Skeletal muscle cell (primary cell): ENCODE results near the gene UBE2G1.

Experiments used
- DNase-seq: peaks from one replicate; pipeline ENCODE4 v3.0.0-alpha.2; 2010; ENCODE audit warnings: low read depth
- H3K4me3 ChIP-seq: 2 replicates; pipeline ENCODE4 v1.5.1; 2011; ENCODE audit warnings: low read depth, mild to moderate bottlenecking, control low read depth, low read length, moderate library complexity

Gene UBE2G1

GRCh38 chr17:4342535-4342934 lies 23.9 kb downstream of the UBE2G1 start:
- no peak for DNase-seq
- no peak overlapping the region for H3K4me3 ChIP-seq

GRCh38 chr17:4341616-4341977 lies 24.9 kb downstream of the UBE2G1 start:
- no peak overlapping the region for H3K4me3 ChIP-seq
- DNase-seq, result no peak

- DNase-seq, result no peak
- H3K4me3 ChIP-seq, result no peak overlapping the region
Measured at GRCh38 chr17:4340914-4341615, 25.4 kb downstream of the UBE2G1 start.

- no peak for DNase-seq
- no peak overlapping the region for H3K4me3 ChIP-seq
Measured at GRCh38 chr17:4334776-4335584, 31.5 kb downstream of the UBE2G1 start.

- no peak overlapping the region for H3K4me3 ChIP-seq
- no peak for DNase-seq
Measured at GRCh38 chr17:4334332-4334731, 32.1 kb downstream of the UBE2G1 start.

GRCh38 chr17:4333041-4333440 lies 33.4 kb downstream of the UBE2G1 start:
- DNase-seq, result no peak
- no peak overlapping the region for H3K4me3 ChIP-seq

GRCh38 chr17:4332296-4332970 lies 34.0 kb downstream of the UBE2G1 start:
- no peak for DNase-seq
- no peak overlapping the region for H3K4me3 ChIP-seq

GRCh38 chr17:4331614-4332013 lies 34.9 kb downstream of the UBE2G1 start:
- H3K4me3 ChIP-seq, result no peak overlapping the region
- DNase-seq, result no peak

GRCh38 chr17:4329838-4330237 lies 36.6 kb downstream of the UBE2G1 start:
- no peak overlapping the region for H3K4me3 ChIP-seq
- DNase-seq, result peak; percentile 95

GRCh38 chr17:4327606-4328005 lies 38.9 kb downstream of the UBE2G1 start:
- H3K4me3 ChIP-seq, result no peak overlapping the region
- DNase-seq, result peak; percentile 48

GRCh38 chr17:4326608-4327007 lies 39.9 kb downstream of the UBE2G1 start:
- no peak for DNase-seq
- no peak overlapping the region for H3K4me3 ChIP-seq

GRCh38 chr17:4326112-4326511 lies 40.4 kb downstream of the UBE2G1 start:
- no peak for DNase-seq
- no peak overlapping the region for H3K4me3 ChIP-seq

GRCh38 chr17:4324463-4324862 lies 42.0 kb downstream of the UBE2G1 start:
- no peak overlapping the region for H3K4me3 ChIP-seq
- no peak for DNase-seq

- DNase-seq, result no peak
- H3K4me3 ChIP-seq, result no peak overlapping the region
Measured at GRCh38 chr17:4319221-4319620, 47.3 kb downstream of the UBE2G1 start.

GRCh38 chr17:4318596-4318995 lies 47.9 kb downstream of the UBE2G1 start:
- no peak for DNase-seq

GRCh38 chr17:4318186-4318585 lies 48.3 kb downstream of the UBE2G1 start:
- no peak for DNase-seq
- H3K4me3 ChIP-seq, result no peak overlapping the region

More at GRCh38 chr17:4318596-4318995, 47.9 kb downstream of the UBE2G1 start:
- H3K4me3 ChIP-seq, result no peak overlapping the region

- no peak overlapping the region for H3K4me3 ChIP-seq
- no peak for DNase-seq
Measured at GRCh38 chr17:4317610-4318009, 48.9 kb downstream of the UBE2G1 start.

GRCh38 chr17:4316648-4317047 lies 49.8 kb downstream of the UBE2G1 start:
- no peak for DNase-seq

GRCh38 chr17:4314618-4315017 lies 51.9 kb downstream of the UBE2G1 start:
- no peak for DNase-seq
- no peak overlapping the region for H3K4me3 ChIP-seq

More at GRCh38 chr17:4316648-4317047, 49.8 kb downstream of the UBE2G1 start:
- no peak overlapping the region for H3K4me3 ChIP-seq

- no peak overlapping the region for H3K4me3 ChIP-seq
Measured at GRCh38 chr17:4314179-4314578, 52.3 kb downstream of the UBE2G1 start.

More at GRCh38 chr17:4314179-4314578, 52.3 kb downstream of the UBE2G1 start:
- no peak for DNase-seq
